GM21786 (cell line): ENCODE measurements around the gene SCO1.
"Not testable (repeated sequence)": the region's sequence is repeated elsewhere in the genome, so short reads cannot be mapped to it uniquely, and the experiment has no call there.

Experiments
- ATAC-seq: cut with Tn5 transposase; IDR thresholded peaks from one replicate; pipeline ENCODE4 v1.9.1; 2021; ENCODE audit not compliant: unreplicated experiment

SCO1 gene

DNA sequence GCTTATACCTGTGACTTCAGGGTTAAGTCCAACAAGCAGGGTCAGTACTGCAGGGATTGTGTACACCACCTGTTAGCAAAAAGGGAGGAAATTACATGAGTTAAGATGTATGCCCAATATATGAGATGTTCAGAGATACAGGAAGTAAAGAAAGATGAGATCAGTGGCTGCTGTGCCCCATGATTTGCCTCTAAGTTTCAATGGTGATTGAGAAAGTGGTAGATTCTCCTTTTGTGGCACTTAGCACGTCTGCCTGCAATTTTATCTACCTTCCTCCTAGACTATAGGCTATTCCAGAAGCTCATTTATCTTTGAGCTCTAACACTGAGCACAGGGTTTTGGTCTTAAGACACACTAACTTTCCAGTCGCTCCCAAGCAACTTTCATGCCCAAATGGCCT is 28.9 kb upstream of the SCO1 start:
- no peak for ATAC-seq

DNA sequence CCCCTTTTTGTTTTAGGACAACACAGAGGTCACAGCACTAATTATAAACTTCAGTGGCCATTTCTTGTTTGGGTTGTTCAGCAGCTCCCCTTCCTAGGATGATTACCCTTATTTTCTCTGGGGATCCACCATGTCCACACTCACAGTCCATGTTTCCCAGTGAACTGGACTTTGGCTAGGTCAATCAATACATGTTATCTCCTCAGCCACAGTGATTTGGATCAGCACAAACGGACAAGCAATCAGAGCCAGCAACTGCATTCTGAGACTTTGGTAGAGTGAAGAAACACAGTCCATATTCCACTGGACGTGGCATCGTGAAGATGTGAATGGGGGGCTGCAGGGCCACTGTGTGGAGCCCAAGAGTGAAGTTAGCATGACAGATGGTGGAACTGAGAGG is 27.9 kb upstream of the SCO1 start:
- ATAC-seq: no peak

DNA sequence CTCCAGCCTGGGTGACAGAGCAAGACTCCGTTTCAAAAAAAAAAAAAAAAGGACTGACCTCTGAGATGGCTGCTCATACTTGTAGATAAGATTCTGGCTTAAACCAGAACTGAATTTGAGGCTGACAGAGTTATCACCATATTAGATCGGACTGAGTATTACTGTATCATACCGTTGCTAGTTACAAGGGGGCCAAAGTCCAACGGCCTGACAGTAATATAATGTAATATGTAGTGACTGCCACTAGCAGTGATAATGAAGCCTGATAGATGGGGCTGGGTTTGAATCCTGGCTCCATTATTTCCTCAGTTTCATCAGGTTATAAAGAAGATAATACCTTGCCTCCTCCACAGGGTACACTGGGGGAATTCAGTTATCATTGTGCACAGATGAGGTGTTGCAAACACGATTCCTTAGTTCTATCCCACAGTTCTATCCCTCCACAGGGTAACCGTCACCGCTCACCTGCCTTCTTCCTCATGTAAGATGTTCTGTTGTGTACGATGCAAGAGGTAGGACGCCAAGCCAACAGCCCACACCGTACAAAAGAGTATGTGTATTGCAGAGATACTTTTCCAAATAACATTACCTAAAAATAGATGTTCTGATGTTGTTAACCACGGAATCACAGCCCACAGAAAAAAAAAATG is 27.3 kb upstream of the SCO1 start:
- no peak for ATAC-seq

DNA sequence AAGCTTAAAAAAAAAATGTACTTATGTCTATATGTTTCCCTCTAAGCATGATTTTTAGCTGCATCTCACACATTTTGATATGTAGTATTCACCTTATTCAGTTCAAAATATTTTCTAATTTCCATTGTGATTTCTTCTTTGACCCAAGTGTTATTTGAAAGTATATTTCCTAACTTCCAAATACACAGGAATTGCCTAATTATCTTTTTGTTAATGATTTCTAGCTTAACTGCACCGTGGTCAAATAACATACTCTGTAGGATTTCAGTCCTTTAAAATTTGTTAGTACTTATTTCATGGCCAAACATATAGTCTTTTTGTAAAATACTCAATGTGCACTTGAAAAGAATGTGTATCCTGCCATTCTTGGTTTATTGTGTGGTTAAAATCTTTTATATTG is 21.2 kb upstream of the SCO1 start:
- ATAC-seq: no peak

DNA sequence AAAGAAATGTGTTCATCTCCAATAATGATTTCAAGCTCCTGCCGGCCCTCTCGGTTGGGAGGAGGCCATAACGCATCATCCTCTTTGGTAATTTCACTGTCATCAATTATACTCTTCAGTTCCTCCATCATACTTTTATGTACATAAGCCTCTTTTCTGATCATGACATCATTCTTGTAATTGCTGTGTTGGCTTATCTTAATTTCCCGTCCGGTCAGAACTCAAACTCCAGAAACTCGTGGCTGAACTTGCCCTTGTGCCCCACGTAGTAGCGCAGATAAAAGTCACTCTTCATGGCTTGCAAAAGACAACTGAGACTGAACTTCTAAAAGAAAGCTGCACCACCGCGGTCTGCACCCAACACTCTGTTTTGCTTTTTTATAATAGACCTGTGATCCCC is 18.9 kb upstream of the SCO1 start:
- ATAC-seq: no peak

DNA sequence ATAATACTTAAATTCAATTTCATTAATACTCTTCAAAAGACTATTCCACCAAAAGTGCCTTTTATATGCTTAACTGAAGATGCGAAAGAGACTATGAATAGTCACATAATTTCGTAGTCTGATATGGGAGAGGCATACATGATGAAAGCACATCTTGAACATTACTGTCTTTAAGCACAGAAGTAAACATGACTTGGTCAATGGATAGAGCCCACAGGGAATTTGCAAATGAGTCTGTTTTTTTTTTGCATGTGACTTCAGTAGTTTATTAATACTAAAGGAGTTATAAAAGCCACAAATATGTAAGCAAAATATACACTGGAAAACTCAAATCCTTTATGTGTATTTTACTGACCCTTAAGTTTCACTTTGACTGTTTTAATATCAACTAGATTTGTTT is 16.0 kb upstream of the SCO1 start:
- ATAC-seq: no peak

DNA sequence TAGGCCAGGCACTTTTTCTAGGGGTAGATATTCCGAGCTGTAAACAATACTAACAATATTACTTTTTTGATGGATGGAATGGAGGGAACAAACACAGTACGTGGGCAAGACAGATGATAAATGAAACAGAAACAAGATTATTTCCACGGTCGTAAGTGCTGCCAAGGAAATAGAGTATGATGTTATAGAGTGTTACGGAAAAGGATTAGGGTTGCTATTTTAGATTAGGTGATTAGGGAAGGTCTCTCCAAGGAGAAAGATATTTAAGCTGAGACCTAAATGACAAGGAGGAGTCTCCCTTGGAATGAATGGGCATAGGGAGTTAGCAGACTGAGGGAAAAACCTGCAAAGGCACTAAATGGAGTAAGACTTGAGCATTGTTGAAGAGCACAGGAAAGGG is 8.4 kb upstream of the SCO1 start:
- ATAC-seq: no peak

DNA sequence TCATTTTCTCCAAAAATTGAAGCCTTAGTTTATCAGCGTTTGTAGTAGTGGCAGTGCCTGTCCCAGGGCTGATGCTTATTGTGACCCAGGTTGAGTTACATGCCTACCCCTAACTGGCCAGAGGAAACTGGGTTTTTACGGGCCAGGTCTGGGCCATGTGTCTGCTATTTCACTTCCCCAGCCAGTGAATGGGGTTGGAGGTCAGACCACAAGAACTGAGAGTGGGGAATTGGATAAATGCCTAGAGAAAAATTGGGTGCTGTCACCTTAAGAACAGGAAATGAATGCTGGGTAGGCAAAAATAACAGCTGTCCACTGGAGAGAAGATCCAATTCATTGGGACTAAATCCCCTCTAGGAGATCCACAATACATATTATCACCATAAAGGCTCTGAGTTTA is 5.2 kb upstream of the SCO1 start:
- ATAC-seq: no peak

DNA sequence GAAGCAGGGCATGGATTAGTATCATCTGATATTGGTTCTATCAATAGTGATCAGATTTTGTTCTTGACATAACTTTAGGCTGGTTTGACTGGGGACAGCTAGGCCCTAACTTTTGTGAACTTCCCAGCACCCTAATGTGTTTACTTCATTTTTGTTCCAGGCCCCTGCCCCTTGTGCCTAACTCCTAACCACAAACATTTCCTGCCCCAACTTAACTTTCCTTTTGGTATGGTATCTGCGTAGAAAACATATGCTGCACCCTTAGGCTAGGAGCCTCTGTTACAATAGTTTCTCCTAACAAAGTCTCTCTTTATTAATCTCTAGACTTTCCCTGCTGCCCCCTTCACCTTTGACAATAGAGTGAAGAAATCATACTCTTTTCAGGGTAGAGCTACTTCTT is 2.5 kb upstream of the SCO1 start:
- ATAC-seq: no peak

DNA sequence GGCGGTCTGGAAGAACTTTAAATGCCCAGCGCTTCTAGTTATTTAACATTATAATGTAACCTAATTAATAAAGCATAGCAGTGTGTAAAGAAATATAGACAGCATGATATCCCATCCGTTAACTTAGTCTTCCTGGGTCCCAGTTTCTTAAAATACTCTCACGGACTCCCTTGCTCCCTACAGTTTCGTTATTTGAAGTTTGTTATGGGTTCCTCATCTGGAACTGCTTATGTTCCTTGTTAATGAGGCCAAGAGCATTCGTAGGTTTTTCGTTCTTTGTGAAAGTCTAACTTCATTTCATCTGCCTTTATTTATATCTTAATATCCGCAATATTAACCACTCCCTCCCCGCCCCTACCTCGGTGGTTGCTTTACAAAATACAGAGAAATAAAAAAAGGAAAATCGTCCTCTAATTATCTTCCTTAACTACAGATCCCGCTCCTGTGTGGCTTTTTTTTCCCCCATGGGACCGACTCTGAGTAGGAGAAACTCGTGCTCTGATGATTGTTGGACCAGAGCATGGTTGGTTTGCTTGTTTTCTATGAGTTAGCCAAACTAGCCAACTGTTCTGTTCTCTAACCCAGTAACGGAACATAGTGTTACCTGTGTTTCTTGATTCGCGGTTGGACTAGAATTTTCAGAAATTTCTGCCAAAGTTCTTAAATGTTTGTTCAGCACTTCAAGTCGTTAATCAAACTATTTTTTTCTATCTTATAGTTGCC is 924 bp upstream of the SCO1 start:
- ATAC-seq: no peak

DNA sequence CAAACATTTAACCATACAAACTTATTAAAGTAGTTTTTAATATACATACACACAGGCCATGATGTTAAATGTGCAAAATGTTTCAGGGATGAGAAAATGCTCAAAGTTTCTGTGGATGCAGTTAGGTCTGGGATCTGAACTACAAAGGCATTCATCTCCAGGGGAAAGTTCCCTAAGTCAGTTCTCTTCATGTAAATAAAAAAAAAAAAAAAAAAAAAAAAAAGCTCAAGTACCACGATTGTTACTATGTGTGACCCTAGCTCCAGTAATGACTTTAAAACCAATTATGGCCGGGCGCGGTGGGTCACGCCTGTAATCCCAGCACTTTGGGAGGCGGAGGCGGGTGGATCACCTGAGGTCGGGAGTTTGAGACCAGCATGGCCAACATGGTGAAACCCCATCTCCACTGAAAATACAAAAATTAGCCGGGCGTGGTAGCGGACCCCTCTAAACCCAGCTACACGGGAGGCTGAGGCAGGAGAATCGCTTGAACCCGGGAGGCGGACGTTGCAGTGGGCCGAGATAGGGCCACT is 1.4 kb downstream of the SCO1 start:
- ATAC-seq: not testable (repeated sequence)

DNA sequence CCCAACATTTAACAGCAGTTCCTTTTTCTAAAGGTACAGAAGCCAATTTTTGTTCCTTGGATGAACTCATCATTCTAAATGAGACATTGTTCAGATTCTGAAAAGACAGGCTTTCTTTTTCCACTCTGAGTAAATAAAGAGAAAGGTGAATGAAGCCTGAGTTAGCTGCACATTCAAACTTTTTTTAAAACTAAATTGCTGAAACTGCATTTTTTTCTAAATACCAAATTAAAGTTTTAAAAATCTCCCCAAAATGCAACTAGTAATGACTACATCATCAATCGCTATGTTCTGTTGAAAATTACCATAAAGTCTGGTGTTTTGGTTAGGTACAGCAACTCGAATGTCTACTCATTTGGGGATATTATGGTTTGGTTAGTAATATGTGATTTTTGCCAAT is 9.8 kb downstream of the SCO1 start:
- ATAC-seq: no peak

DNA sequence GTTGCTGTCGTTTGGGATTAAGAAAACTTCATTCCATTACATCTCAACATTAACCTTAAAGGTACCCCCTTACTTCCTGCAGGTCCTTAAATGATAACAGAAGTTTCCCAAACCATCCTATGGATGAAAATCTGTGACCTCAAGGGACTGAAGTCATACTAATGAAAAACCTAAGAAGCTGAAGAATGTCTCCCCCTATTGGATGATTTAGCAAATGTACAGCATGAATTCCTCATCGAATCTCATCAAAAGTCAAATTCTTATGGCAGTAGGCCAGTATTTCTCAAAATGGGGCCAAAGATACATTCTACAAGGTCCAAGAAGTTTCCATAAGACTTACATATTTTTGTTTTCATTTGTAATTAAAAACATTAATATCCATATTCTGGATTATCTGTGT is 13.5 kb downstream of the SCO1 start:
- ATAC-seq: no peak

DNA sequence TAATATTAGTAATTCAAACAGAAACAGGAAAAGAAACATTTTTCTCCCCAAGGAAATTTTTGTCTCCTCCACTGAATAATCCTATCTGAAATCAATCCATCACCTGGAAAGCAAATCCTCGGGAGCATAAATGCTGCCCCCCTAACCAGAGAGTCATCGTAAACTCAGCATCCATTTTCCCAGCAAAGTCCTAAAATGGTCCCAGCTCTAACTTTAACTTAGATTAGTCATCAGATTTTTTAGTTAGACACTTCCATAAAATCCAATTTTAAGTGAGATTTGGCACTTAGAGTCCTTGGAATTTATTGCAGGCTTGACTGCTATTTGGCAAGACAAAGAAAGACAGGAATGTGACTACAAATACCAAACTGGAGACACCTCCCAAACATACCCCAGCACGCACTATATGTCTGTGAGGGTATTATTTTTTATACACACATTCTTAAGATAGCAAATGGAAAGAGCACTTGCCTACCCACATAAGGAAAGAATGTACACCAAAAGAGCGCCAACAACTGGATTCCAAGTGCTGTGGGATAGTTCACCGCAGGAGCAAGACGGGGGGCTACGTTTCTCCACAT is 15.4 kb downstream of the SCO1 start:
- ATAC-seq: no peak

DNA sequence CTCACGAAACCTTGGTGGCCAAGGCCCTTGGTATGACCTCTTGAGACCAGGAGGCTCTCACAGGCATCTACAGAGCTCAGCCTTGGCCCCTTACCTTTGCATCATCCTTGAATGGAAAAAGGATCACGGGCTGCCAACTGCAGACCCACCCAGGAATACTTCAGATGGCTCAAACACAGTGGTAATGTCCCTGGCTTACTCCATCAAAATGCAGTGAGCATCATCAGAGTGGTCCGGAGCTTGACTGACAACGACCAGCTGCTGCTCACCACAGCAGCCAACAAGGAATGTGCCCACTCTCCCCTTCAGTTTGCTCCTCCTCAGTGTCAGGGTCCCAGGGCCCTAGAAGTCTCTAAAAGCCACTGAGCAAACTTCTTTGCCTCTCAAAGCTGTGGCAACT is 22.6 kb downstream of the SCO1 start:
- no peak for ATAC-seq

DNA sequence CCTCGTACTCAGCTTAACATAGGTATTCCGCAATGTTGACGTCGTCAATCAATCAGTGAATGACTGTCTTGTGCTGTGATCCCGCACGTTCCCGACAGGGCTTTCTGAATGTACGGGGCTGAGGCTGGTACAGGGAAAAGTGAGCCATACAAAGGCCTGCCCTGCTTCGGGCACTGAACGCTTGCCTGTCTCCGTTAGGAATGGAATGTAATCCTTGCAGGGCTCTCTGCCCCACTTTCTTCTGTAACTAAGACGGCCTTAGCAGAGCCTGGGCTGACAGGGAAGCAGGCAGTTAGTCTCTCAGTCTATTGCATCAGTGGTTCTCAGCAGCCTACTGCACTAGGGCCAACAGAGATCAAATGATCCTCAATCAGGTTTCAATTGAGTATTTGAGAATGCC is 24.0 kb downstream of the SCO1 start:
- ATAC-seq: no peak

DNA sequence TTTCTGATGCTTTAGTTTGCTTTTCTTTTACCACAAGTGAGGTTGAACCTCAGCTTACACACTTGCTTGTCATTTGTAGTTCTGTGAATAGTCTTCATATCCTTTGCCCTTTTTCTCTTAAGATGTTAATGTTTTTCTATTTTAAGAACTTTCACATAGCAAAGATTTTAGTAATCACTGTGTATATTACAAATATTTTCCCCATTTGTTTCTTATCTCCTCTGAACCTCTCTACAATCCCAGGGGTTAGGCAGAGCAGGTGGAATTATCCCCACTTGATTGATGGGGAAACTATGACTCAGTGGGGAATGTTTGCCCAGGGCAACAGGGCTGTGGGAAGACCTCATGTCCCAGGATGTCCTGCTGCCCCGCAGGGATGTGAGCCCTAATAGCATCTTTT is 28.6 kb downstream of the SCO1 start:
- no peak for ATAC-seq

DNA sequence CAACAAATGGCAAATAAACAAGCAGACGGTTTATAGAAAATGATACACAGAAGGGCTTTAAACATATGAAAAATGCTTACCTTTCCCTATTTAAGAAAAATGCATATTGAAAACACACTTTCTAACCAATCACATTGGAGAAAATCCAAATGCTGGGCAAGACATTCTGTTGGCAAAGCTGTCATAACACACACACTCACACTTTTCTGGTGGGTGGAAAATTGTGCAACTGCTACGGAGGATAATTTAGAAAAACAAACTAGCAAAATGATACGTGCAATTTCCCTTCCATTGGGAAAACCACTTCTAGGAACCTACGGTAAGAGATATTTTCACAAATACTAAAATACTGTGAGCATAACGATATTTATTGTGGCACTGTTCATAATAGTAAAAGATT is 30.4 kb downstream of the SCO1 start:
- no peak for ATAC-seq

DNA sequence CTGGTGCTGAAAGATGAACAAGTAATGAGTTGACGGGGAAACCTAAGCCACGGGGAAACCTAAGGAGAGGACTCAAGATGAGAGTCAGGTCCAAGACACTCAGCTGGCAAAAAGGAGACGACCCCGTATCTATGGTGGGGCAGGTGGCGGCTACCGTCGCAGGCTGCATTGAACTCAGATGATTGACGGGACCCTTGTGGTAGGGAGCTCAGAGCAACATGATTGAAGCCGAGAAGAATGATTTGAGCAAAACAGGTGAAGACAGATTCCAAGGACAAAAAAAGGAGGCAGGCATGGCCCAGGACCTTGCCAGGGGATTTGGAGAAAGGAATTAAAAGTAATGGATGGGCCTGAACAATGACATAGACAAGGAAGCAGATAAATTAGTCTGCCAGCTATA is 32.8 kb downstream of the SCO1 start:
- ATAC-seq: no peak

DNA sequence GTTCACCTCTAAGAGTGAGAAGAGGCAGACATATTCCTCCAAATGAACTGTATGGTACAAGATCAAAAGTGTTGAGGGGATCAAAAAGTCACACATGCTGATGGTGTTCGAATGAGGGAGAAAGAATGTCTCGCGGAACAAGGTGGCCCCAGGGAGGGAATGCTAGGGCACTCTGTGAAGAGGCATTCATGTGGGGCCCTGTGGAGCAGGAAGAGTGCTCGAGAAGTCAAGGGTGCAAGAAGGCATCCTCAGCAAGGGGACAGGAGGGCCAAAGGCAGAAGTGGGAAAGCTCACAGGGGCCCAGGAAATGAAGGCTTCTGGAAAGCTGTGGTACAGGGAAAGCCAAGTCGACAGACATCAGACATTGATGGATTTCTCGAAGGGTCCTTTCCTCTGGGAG is 34.1 kb downstream of the SCO1 start:
- no peak for ATAC-seq

DNA sequence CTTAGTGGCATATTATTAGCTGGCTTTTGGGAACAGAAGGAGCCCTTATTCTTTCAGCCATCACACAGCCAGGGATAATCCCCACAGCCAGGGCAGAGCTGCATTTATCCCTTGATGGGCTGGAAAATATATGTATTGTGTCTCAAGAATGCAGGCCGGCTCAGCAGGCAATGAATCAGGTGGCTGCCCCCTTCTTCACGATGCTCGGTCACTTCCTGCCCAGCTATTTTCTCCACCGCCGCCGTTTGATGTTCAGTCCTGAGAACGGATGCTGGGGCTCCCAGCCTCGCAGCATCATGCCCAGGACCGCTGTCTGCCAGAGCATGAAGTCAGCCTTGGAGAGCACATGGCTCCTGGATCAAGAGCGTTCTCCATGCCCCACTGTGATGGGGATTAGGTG is 35.9 kb downstream of the SCO1 start:
- no peak for ATAC-seq

DNA sequence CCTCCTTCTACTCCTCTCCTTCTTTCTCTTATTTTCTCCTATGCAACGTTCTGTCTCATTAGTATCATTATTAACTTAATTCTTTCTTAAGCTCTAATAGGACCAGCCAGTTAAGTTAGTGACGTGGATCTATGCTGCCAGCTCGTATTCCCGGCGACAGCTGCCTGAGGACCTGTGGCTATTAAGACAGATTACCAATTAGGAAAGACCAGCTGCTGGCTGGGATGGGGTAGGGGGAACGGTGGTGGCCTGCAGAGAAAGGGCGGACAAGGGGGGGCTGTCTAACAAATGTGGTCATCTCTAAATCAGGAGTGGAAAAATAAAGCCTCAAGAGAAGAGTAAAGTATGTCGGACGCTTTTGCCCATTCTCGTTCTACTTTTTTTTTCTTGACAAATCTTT is 39.5 kb downstream of the SCO1 start:
- ATAC-seq: no peak
